CD4-positive, alpha-beta T cell treated with Interleukin-6 for 4 hours (primary cell): ENCODE measurements around the gene CDH4.
"Not testable (repeated sequence)": the region's sequence is repeated elsewhere in the genome, so short reads cannot be mapped to it uniquely, and the experiment has no call there.

ENCODE experiments used
- DNase-seq: peaks from one replicate; pipeline ENCODE4 v3.0.0-alpha.2; 2020; ENCODE audit warnings: mixed read lengths

CDH4 gene

DNA sequence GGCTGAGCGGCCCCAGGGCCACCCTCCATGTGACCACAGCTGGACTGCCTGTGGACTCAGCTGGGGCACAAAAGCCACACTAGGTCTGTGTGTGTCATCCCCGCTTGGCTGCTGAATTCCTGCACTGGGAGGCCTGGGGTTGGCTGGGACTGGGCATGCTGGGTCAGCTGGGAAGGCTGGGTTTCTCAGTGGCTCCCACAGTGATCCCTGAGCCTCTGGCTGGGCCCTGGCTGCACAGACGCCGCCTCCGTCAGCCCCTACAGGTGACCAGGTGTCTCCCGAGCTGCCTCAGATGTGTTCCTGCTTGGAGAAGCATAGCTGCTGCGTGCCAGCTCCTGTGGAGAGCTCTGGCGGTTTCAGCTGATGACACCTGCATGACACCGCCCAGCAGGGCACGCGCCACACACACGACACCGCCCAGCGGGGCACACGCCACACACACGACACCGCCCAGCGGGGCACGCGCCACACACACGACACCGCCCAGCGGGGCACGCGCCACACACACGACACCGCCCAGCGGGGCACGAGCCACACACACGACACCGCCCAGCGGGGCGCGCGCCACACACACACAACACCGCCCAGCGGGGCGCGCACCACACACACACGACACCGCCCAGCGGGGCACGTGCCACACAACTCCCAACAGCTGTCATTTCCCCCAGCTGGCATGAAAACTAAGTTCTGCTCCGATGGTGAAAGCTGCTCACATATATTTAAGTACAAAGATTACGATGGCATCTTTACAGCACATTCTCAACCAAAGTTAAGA is 724.8 kb downstream of the CDH4 start:
- DNase-seq: no peak

DNA sequence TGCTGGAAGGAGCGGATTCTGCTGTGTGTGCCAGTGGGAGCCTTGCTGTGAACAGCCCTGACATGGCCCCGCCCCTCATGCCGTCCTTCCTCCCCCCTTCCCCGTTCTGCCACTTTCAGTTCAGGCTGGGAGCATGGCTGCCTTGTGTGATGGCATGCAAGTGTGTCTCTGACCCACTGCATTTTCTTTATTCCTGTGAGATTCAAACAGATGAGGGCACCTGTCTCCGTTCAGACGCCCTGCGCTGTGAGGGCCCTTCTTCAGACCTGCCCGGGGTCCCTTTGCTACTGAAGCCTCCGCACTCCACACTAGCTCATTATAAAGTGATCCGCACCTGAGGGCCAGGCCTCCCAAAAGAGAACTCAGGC is 725.3 kb downstream of the CDH4 start:
- DNase-seq: no peak

DNA sequence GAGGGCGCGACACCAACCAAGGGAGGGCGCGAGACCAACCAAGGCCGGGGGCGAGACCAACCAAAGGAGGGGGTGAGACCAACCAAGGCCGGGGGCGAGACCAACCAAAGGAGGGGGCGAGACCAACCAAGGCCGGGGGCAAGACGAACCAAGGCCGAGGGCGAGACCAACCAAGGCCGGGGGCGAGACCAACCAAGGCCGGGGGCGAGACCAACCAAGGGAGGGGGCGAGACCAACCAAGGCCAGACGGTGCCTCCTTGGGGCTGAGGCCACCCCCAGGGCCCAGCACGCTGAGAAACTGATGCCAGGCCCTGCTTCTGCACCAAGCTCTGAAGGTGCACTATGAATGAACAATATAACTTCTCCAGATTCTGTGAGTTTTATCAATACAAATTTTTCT is 726.4 kb downstream of the CDH4 start:
- DNase-seq: no peak

DNA sequence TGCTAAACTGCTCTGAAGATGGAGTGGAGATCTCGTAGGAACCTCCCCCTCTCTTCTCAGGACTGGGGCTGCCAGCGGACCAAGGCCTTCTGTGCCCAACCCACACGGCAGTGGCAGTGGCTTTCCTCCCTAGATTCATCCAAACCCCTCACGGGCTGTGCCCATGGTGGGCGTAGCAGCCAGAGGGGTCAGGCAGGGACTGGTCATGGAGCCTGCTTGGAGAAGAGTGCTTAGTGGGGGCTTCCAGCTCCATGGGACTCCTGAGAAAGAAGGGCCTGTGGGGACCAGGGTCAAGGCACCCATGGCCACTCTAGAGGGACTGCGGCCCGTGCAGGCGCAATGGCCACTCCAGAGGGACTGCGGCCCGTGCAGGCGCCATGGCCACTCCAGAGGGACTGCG is 727.0 kb downstream of the CDH4 start:
- no peak for DNase-seq

DNA sequence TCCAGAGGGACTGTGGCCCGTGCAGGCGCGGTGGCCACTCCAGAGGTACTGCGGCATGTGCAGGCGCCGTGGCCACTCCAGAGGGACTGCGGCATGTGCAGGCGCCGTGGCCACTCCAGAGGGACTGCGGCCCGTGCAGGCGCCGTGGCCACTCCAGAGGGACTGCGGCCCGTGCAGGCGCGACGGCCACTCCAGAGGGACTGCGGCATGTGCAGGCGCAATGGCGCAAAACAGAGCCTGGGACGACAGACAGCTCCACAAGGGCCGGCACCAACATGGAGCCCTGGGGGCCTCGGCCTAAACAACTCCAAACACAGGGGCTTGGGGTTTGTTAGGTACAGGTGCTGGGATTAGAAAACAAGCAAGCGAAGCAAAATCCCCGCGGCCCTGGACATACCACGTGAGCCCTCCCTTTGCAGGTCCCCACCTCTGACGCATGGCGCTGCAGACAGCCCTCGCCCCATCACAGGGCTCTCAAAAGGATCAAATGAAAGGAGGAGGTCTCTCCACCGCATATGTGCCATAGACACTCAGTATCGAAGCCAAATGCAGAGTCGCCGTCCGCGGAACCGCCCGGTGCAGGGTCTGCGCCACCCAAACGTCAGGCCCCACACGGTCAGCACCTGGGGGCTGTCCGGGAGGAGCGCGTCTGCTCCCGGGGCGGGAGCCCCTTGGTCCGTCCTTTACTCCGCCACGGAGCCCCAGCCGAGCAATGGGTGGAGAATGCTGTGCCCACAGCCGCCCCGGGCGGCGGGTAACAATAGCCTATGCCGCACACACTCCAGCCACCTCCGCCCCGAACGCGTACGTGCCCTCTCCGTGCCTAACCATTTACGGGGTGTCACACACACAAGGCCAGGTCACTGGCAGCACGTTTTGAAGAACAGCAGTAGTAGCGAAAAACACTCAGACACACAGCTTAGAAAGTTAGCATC is 727.9 kb downstream of the CDH4 start:
- DNase-seq: no peak

DNA sequence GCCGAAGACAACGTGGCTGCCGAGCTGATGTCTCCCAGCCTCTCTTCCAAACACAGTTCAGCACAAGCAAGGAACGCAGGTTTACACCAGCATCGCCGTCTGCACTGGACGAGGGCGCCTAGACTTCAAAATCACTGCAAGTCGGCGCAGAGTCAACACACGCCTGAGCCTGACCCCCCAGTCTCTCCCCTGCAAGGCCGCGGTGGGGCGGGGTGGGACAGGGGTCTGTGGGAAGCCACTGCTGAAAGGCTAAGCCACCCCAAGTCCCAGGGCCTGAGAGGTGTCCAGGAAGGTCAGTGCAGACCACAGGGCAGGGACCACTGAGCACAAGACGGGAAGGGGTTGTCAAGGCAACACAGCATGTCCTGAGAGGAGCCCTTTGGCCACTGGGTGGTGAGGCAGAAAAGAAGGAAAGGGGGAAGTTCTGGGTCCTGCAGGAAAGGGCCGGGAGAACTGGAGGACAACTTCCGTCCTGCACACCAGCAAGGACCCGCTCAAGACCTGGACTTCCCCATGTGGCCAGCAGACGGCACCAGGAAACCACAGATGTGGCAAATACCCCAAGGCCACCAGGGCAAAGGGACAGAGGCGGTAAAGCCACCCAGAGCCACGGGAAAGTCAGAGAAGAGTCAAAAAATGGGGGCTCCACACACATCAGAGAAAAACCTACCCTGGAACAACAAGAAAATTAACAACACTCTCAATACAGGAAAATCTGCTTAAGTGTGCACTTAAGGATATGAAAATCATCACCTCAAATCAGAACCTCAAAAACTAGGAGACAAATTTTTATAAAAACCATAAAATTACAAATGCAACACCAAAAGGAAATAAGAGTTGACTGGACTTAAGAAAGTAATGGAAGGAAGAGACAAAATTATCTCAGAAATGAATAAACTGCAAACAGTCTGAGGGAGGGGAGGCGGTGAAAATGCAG is 728.9 kb downstream of the CDH4 start:
- no peak for DNase-seq

GRCh38 chr20:61981691-61982090 is 729.6 kb downstream of the CDH4 start:
- DNase-seq: not testable (repeated sequence)

DNA sequence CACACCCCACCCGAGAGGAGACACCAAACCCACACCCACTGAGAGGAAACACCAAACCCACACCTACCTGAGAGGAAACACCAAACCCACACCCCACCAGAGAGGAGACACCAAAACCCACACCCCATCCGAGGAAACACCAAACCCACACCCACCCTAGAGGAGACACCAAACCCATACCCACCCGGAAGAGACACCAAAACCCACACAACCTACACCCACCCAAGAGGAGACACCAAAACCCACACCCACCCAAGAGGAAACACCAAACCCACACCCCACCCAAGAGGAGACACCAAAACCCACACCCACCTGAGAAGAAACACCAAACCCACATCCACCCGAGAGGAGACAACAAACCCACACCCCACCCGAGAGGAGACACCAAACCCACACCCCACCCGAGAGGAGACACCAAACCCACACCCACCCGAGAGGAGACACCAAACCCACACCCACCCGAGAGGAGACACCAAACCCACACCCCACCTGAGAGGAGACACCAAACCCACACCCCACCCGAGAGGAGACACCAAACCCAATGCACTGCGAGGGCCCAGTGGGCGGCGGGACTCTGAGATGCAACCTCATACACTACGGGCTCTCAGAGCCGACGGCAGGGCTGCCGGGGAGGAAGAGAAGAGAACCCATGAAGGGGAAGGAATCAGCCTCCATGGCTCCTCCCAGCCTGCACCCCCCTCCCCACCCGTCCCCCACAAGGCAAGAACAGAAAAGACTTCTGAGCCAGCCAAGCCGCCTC is 730.3 kb downstream of the CDH4 start:
- peak; percentile 21 for DNase-seq

DNA sequence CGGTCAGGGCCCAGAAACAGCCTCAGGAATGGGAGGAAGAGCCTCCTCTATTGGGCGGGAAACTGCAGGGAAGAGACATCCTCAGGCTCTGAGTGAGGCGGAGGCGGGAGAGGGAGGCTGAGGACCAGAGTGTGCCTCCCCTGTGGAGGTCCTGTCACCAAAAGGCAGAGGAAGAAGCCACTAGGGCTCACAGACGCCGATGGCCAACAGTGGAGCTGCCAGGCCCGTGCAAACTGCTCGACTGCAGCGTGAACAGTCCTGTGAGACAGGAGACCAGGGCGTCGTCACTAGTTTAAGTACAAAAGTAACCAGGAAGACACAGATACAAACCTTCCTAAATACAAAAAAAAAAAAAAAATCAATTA is 730.9 kb downstream of the CDH4 start:
- DNase-seq: no peak

DNA sequence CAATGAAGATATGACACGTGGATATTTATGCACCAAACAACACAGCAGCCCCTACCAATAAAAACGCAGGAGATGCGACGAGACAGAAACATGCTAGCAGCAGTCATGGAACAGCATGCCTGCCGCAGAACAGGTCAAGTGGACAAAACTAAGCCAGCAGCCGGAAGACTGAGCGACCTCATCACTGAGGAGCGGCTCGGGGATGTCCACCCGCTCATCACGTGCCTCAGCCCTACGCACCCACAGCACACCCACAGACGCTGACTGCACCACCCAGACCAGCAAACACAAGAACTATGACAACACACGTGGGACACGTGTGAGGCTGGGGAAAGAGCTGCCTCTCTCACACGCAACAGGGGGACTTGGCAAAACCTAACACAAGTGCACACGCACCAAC is 731.9 kb downstream of the CDH4 start:
- DNase-seq: no peak

DNA sequence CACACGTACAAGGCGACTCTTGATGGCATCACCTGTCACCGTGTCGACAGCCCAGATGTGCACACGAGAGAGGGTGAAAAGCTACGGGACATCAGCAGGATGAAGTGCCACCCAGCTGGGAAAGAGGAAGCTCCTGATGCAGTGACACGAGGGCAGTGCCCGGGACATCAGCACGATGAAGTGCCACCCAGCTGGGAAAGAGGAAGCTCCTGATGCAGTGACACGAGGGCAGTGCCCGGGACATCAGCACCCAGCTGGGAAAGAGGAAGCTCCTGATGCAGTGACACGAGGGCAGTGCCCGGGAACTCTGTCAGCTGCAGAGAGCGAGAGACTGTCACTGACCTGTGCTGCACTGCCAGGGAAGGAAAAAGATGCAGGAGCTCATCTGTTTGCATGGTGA is 732.4 kb downstream of the CDH4 start:
- DNase-seq: not testable (repeated sequence)

- no peak for DNase-seq
Observed at GRCh38 chr20:61985096-61985495, 733.0 kb downstream of the CDH4 start.

DNA sequence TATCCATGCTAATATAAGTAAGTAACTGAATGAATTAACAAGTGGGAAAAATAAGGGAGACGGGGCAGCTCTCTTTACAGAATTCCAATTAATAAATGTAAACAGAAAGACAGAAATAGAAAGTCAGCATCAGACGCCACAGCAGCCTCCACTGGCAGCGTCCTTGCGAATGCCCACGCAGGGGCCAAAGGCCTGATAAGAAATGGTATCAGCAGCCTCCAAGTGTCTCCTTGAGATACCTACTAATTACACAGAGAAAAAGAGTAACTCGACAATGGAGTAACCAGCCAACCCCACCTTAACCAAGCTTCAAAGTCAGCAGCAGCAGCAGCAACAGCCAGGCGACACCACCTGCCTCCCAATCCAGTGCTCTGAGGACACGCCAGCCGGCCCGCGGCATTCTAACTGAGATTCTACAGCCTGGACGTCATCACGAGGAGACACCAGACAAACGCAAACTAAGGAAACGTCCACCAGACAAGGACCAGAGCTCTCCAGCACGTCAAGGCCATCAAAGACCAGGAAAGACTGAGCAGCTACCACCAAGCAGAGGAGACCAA is 734.8 kb downstream of the CDH4 start:
- DNase-seq: no peak

- no peak for DNase-seq
Observed at GRCh38 chr20:61988665-61989064, 736.6 kb downstream of the CDH4 start.

DNA sequence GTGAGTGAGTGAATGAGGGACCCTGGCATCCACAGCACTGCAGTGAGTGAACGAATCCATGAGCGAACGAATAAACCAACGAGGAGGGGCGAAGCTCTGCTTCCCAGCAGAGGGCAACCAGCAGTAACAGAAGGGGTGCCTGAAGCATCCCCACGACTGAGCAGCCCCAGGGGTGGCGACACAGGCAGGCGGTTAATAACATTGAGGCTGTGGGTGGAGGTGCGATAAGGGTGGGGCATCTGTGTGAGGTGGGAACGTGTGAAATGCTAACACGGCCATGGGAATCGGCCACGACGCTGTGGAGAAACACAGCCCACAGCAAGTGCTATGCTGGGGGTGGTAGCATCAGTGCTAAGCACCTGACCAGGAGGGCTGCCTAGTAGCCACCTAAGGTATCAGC is 737.7 kb downstream of the CDH4 start:
- DNase-seq: no peak
